GM12878 (cell line): ENCODE results near the gene ACACA. TPM values are rescaled to one million over a fixed set of nuclear protein-coding genes. Genes with fewer than 3 reads are reported as not detected.

Source experiments
- ATAC-seq: fragments of 200-7000 bp; cut with Tn5 transposase; 3 replicates; pipeline ENCODE4 v1.9.1; 2020; ENCODE audit warnings: mild to moderate bottlenecking, moderate library complexity
- BruUV-seq: library from RNA; stranded (reverse); fragments of 400-500 nt; replicated peaks from 2 replicates; lab custom pipeline; 2021; lab: Mats Ljungman, UMichigan
- CTCF ChIA-PET: fragments of 300-600 bp; sonication (Branson Sonifier 250); formaldehyde crosslinking; extraction: SDS; loops from one replicate; lab custom pipeline; 2021; ENCODE audit warnings: inconsistent platforms; lab: Yijun Ruan, JAX
- POLR2A ChIA-PET: fragments of 350-600 bp; formaldehyde crosslinking; extraction: SDS; loops from one replicate; lab custom pipeline; 2021; ENCODE audit warnings: inconsistent platforms; lab: Charles Lee
- RAD21 ChIA-PET: fragments of 300-600 bp; sonication (Branson Sonifier 250); formaldehyde crosslinking; loops from one replicate; lab custom pipeline; 2023; ENCODE audit warnings: antibody characterized with exemption; ENCODE audit not compliant: unreplicated experiment; lab: Charles Lee
- SMC1A ChIA-PET: fragments of 300-600 bp; sonication (Branson Sonifier 250); formaldehyde crosslinking; loops from one replicate; lab custom pipeline; 2023; ENCODE audit not compliant: unreplicated experiment, uncharacterized antibody; lab: Charles Lee
- DNase-seq: peaks from one replicate; pipeline ENCODE4 v3.0.0-alpha.2; 2011; ENCODE audit warnings: low read depth, low spot score
- FAIRE-seq: peaks from 3 replicates; lab custom pipeline; 2011; peaks lifted over from hg19 to GRCh38; lab: Jason Lieb, UNC
- H2AFZ ChIP-seq: 2 replicates; pipeline ENCODE4 v1.6.0; 2011; ENCODE audit warnings: low read depth, low read length, control low read depth; ENCODE audit not compliant: control insufficient read depth
- H3K27ac ChIP-seq: 2 replicates; pipeline ENCODE4 v1.5.1; 2011; ENCODE audit warnings: control low read depth; ENCODE audit not compliant: control insufficient read depth, insufficient read depth
- H3K27me3 ChIP-seq, 2 experiments: replicated peaks in 1 of 2; 2 replicates each; pipeline versions ENCODE4 v1.6.0 to v1.6.1; 2011; ENCODE audit warnings: low read length in 1 of 2; ENCODE audit not compliant: control insufficient read depth in 2 of 2, insufficient read depth in 2 of 2
- H3K36me3 ChIP-seq, 2 experiments: 2 replicates each; pipeline ENCODE4 v1.5.1; 2011; ENCODE audit warnings: low read length in 1 of 2; ENCODE audit not compliant: control insufficient read depth in 2 of 2, insufficient read depth in 2 of 2
- H3K4me1 ChIP-seq: 2 replicates; pipeline ENCODE4 v1.6.1; 2011; ENCODE audit warnings: mild to moderate bottlenecking, low read length, moderate library complexity, mixed read lengths; ENCODE audit not compliant: control insufficient read depth, insufficient read depth
- H3K4me2 ChIP-seq: 2 replicates; pipeline ENCODE4 v1.6.0; 2011; ENCODE audit warnings: control low read depth; ENCODE audit not compliant: control insufficient read depth, insufficient read depth
- H3K4me3 ChIP-seq: fragments of 200-600 bp; sonication (generic); 2 replicates; pipeline ENCODE4 v1.5.1; 2016
- H3K79me2 ChIP-seq: 2 replicates; pipeline ENCODE4 v1.6.0; 2011; ENCODE audit warnings: low read length; ENCODE audit not compliant: control insufficient read depth, insufficient read depth
- H3K9ac ChIP-seq: 2 replicates; pipeline ENCODE4 v1.8.0; 2011; ENCODE audit warnings: low read length, control low read depth, mixed read lengths; ENCODE audit not compliant: control insufficient read depth, insufficient read depth
- H3K9me3 ChIP-seq: replicated peaks from 3 replicates; pipeline ENCODE4 v1.5.1; 2011; ENCODE audit warnings: mild to moderate bottlenecking, low read length; ENCODE audit not compliant: control insufficient read depth, insufficient read depth
- H4K20me1 ChIP-seq: 2 replicates; pipeline ENCODE4 v1.6.0; 2011; ENCODE audit not compliant: control insufficient read depth, insufficient read depth
- BRCA1 ChIP-seq: IDR thresholded peaks from 2 replicates; pipeline ENCODE4 v1.6.1; 2011; ENCODE audit warnings: low read depth, low read length, improper control_type of control experiment
- CBX3 ChIP-seq: fragments of 200-600 bp; sonication (generic); IDR thresholded peaks from 2 replicates; pipeline ENCODE4 v1.6.1; 2016; ENCODE audit warnings: low read depth, borderline replicate concordance
- CBX5 ChIP-seq: sonication (generic); IDR thresholded peaks from 2 replicates; pipeline ENCODE4 v1.6.1; 2016; ENCODE audit warnings: low read depth, moderate library complexity, mild to moderate bottlenecking, inconsistent platforms
- CREB1 ChIP-seq: IDR thresholded peaks from 2 replicates; pipeline ENCODE4 v1.6.1; 2012; ENCODE audit warnings: low read depth, mild to moderate bottlenecking, inconsistent platforms
- FOXM1 ChIP-seq: IDR thresholded peaks from 2 replicates; pipeline ENCODE4 v1.6.1; 2012; ENCODE audit warnings: low read depth, mild to moderate bottlenecking, inconsistent platforms, low read length, moderate library complexity
- GABPA ChIP-seq: IDR thresholded peaks from 2 replicates; pipeline ENCODE4 v1.6.1; 2014; ENCODE audit warnings: antibody characterized with exemption, low read depth, mild to moderate bottlenecking, inconsistent platforms
- MEF2B ChIP-seq: fragments of 450-650 bp; IDR thresholded peaks from 2 replicates; pipeline ENCODE4 v1.6.1; 2018; ENCODE audit warnings: mild to moderate bottlenecking, moderate library complexity; ENCODE audit not compliant: partially characterized antibody, poor library complexity, severe bottlenecking
- MTA3 ChIP-seq: IDR thresholded peaks from 2 replicates; pipeline ENCODE4 v1.6.1; 2012; ENCODE audit warnings: low read length, inconsistent platforms, borderline replicate concordance
- NR2F1 ChIP-seq: fragments of 450-650 bp; conservative IDR thresholded peaks from 2 replicates; pipeline ENCODE4 v1.6.1; 2017; ENCODE audit warnings: mild to moderate bottlenecking
- NRF1 ChIP-seq: conservative IDR thresholded peaks from 2 replicates; pipeline ENCODE4 v1.6.1; 2011; ENCODE audit warnings: mild to moderate bottlenecking, low read depth, low read length, improper control_type of control experiment
- POLR2A ChIP-seq: IDR thresholded peaks from 2 replicates; pipeline ENCODE4 v1.6.1; 2011; ENCODE audit warnings: low read depth, mild to moderate bottlenecking, low read length
- SMC3 ChIP-seq: IDR thresholded peaks from 2 replicates; pipeline ENCODE4 v1.6.1; 2011; ENCODE audit warnings: low read length, improper control_type of control experiment, borderline replicate concordance
- SREBF1 ChIP-seq: IDR thresholded peaks from 2 replicates; pipeline ENCODE4 v1.6.1; 2012; ENCODE audit warnings: mild to moderate bottlenecking, low read length
- TCF12 ChIP-seq: IDR thresholded peaks from 2 replicates; pipeline ENCODE4 v1.6.1; 2011; ENCODE audit warnings: low read depth, mild to moderate bottlenecking, low read length
- YY1 ChIP-seq: IDR thresholded peaks from 2 replicates; pipeline ENCODE4 v1.6.1; 2011; ENCODE audit warnings: low read depth, mild to moderate bottlenecking, low read length
- WGBS: methylation state at CpG from one replicate; pipeline ENCODE4 v1.1.6; 2016; ENCODE audit warnings: low lambda C conversion rate; ENCODE audit not compliant: insufficient replicate concordance, insufficient coverage; ENCODE audit errors: missing lambda C conversion rate; 5-methylcytosine and 5-hydroxymethylcytosine counted together
- in situ Hi-C: fragments of 300-500 bp; cut with MboI; formaldehyde crosslinking; loops from 9 replicates; pipeline ENCODE4 v1.14.3; 2018; ENCODE audit warnings: mixed read lengths
- intact Hi-C: fragments of 100-400 bp; cut with micrococcal nuclease; formaldehyde crosslinking; loops from one replicate; pipeline ENCODE4 v1.14.2; 2022; ENCODE audit not compliant: unreplicated experiment
- polyA plus RNA-seq, 11 experiments: library from polyadenylated mRNA; depleted of rRNA in 4 of 11; unstranded in 6 of 11; stranded (reverse) in 5 of 11; fragments of >200 nt; fragmentation: Nextera tagmentation in 4 of 11; fragmentation: Illumina TruSeq in 1 of 11; extraction: Ambion mirVana in 4 of 11; extraction: Trizol in 1 of 11; gene quantifications; 1 replicate in 1 of 11; 2 replicates in 10 of 11; pipeline versions ENCODE4 v1.2.1 to v1.2.3, GENCODE V29; 2011 to 2016; ENCODE audit warnings: inconsistent platforms in 2 of 11, missing spikeins in 2 of 11, low read depth in 1 of 11
- total RNA-seq, 4 experiments: library from RNA; depleted of rRNA in 3 of 4; stranded (reverse); fragments of >200 nt in 3 of 4; fragmentation: Illumina TruSeq in 1 of 4; extraction: Trizol in 1 of 4; gene quantifications; 2 replicates each; pipeline versions ENCODE4 v1.2.1 to v1.2.3, GENCODE V29; 2013 to 2021
- TF ChIP-seq, protein P1 (sequence below): fragments of 150-350 bp; IDR thresholded peaks from 2 replicates; pipeline ENCODE4 v1.6.1; 2016; ENCODE audit warnings: low read depth, low read length
- TF ChIP-seq, protein P2 (sequence below): fragments of 450-650 bp; IDR thresholded peaks from 2 replicates; pipeline ENCODE4 v1.6.1; 2017; ENCODE audit warnings: mild to moderate bottlenecking, low read depth, inconsistent platforms; ENCODE audit not compliant: poor library complexity, severe bottlenecking

ACACA gene
- total and polyA plus RNA-seq, 10 of the 15 experiments (the other 5 are each of a cell fraction or from before 2014, with no cell fraction given), result 12.9 to 74.2 (median 32.0) TPM

DNA sequence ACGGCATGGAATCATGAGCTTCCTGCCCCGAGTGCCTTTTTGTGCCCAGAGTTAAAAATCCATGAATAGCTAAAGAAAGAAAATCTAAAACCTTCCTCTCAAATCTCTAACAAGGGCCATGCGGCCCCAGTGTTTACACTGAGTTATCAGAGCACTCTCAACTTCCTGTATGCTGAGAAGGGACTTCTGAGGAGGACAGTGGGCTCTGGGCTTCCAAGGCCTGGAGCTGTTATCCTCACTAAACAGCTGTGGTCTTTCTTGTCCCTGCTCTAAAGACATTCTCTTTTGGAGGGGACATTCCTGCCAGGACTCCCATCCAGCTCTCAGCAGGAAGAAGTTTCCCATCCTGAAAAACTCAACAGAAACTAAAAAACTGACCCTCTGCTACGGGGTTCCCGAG, 322.3 kb downstream of the ACACA start:
- ATAC-seq, result no peak
- Histone ChIP-seq H3K4me2 (no peak overlapping the region), H3K36me3 (peaks cover 10 to 12% of the 10 kb centered on the region in 2 experiments; a peak in 2 of 4 replicates), H3K4me3 (no peak overlapping the region), H3K27ac (no peak overlapping the region), H3K27me3 (no peaks in the 10 kb centered on the region), H4K20me1 (no peaks in the 10 kb centered on the region), H3K9ac (no peak overlapping the region), H2AFZ (no peak overlapping the region), H3K79me2 (no peaks in the 10 kb centered on the region), H3K9me3 (no peaks in the 10 kb centered on the region), H3K4me1 (no peaks in the 10 kb centered on the region)
- TF ChIP-seq CREB1, result no peak
- no peak for TF ChIP-seq MEF2B
- no peak for TF ChIP-seq FOXM1
- no peak for TF ChIP-seq SREBF1
- no peak for TF ChIP-seq TCF12
- no peak for TF ChIP-seq POLR2A
- no peak for TF ChIP-seq SMC3
- TF ChIP-seq GABPA, result no peak
- no peak for TF ChIP-seq YY1
- no peak for TF ChIP-seq NR2F1
- TF ChIP-seq MTA3, result no peak
- no peak for TF ChIP-seq BRCA1
- TF ChIP-seq, protein P1, sequence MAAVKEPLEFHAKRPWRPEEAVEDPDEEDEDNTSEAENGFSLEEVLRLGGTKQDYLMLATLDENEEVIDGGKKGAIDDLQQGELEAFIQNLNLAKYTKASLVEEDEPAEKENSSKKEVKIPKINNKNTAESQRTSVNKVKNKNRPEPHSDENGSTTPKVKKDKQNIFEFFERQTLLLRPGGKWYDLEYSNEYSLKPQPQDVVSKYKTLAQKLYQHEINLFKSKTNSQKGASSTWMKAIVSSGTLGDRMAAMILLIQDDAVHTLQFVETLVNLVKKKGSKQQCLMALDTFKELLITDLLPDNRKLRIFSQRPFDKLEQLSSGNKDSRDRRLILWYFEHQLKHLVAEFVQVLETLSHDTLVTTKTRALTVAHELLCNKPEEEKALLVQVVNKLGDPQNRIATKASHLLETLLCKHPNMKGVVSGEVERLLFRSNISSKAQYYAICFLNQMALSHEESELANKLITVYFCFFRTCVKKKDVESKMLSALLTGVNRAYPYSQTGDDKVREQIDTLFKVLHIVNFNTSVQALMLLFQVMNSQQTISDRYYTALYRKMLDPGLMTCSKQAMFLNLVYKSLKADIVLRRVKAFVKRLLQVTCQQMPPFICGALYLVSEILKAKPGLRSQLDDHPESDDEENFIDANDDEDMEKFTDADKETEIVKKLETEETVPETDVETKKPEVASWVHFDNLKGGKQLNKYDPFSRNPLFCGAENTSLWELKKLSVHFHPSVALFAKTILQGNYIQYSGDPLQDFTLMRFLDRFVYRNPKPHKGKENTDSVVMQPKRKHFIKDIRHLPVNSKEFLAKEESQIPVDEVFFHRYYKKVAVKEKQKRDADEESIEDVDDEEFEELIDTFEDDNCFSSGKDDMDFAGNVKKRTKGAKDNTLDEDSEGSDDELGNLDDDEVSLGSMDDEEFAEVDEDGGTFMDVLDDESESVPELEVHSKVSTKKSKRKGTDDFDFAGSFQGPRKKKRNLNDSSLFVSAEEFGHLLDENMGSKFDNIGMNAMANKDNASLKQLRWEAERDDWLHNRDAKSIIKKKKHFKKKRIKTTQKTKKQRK, result no peak
- TF ChIP-seq CBX5, result no peak
- no peak for TF ChIP-seq NRF1
- TF ChIP-seq, protein P2, sequence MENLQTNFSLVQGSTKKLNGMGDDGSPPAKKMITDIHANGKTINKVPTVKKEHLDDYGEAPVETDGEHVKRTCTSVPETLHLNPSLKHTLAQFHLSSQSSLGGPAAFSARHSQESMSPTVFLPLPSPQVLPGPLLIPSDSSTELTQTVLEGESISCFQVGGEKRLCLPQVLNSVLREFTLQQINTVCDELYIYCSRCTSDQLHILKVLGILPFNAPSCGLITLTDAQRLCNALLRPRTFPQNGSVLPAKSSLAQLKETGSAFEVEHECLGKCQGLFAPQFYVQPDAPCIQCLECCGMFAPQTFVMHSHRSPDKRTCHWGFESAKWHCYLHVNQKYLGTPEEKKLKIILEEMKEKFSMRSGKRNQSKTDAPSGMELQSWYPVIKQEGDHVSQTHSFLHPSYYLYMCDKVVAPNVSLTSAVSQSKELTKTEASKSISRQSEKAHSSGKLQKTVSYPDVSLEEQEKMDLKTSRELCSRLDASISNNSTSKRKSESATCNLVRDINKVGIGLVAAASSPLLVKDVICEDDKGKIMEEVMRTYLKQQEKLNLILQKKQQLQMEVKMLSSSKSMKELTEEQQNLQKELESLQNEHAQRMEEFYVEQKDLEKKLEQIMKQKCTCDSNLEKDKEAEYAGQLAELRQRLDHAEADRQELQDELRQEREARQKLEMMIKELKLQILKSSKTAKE, result no peak
- TF ChIP-seq CBX3, result no peak
- in situ Hi-C loops (no loop called here), intact Hi-C loops (no loop called here)
- WGBS, result 77% methylated on average over 5 of the region's 5 CpGs
- SMC1A ChIA-PET, result no interaction called here
- CTCF ChIA-PET, result interaction anchor here (0.7 to 1.7 kb wide), 3 partner anchors 24 to 128 kb away, joined by 3 to 4 read pairs (median 3); no protein-coding TSS in a partner anchor
- no TSS peak for BruUV-seq
- DNase-seq, result no peak
- RAD21 ChIA-PET, result no interaction called here
- POLR2A ChIA-PET, result no interaction called here
- no peak for FAIRE-seq
